Measurements from ENCODE around the gene MLLT3. TPM values are rescaled to one million over a fixed set of nuclear protein-coding genes. Genes with fewer than 3 reads are reported as not detected.
A peak's percentile ranks its signal among the peaks of the same experiment; 100 is the strongest.

Gene MLLT3
- total and polyA plus RNA-seq, 7 experiments from 2014 or later, result 40.9 to 85.3 (median 64.8) TPM

- no peak overlapping the region for H3K4me3 ChIP-seq (ENCODE audit: low read length)
- ChIA-PET CTCF (interaction anchor here (0.5 kb wide), 1 partner anchor 555 kb away, joined by 3 read pairs; no protein-coding TSS in a partner anchor), POLR2A (interaction anchor here (0.6 kb wide), 1 partner anchor 1273 kb away, joined by 3 read pairs; no protein-coding TSS in a partner anchor)
- peaks cover 0 to 22% of the 10 kb centered on the region in 2 donors for H3K4me1 ChIP-seq (ENCODE audit: control insufficient read depth in 2 of 2, insufficient read depth in 2 of 2, low read length in 2 of 2)
- no peaks in the 10 kb centered on the region for H3K27me3 ChIP-seq (ENCODE audit: control insufficient read depth in 2 of 2, insufficient read depth in 2 of 2, low read length in 2 of 2)
- Mint-ChIP-seq H3K36me3 (peaks cover 0 to 7% (median 4%) of the 10 kb centered on the region in 5 donors), H3K4me3 (no peak overlapping the region), H3K9me3 (peaks cover 0 to 4% (median 0%) of the 10 kb centered on the region in 11 donors), H3K27me3 (no peaks in the 10 kb centered on the region), H3K27ac (no peak overlapping the region), H3K4me1 (peaks cover 31 to 89% (median 80%) of the 10 kb centered on the region in 7 donors)
- DNase-seq (no peak), ATAC-seq (no peak)
- no peaks in the 10 kb centered on the region for H3K36me3 ChIP-seq (ENCODE audit: control insufficient read depth in 2 of 3, insufficient read depth in 3 of 3, low read length in 3 of 3)
- no peak overlapping the region for H3K27ac ChIP-seq (ENCODE audit: low read depth, low read length)
- intact Hi-C loops (cut with micrococcal nuclease), result loop anchor here in 1 of 2 donors (2.0 kb wide), 1 partner anchor 13 kb away; no protein-coding TSS in a partner anchor
- H3K9me3 ChIP-seq (ENCODE audit: control insufficient read depth in 2 of 3, low read length in 3 of 3), result no peaks in the 10 kb centered on the region
Measured at GRCh38 chr9:20463823-20464222, 158.5 kb downstream of the MLLT3 start.

GRCh38 chr9:20462410-20462809, 159.9 kb downstream of the MLLT3 start:
- Mint-ChIP-seq H3K4me1 (peaks cover 43 to 89% (median 81%) of the 10 kb centered on the region in 7 donors), H3K27me3 (no peaks in the 10 kb centered on the region), H3K9me3 (peaks cover 0 to 4% (median 0%) of the 10 kb centered on the region in 11 donors), H3K4me3 (peak overlapping the region in 3 of 10 donors; percentile 16 to 31 (median 17)), H3K36me3 (peaks cover 0 to 10% (median 6%) of the 10 kb centered on the region in 5 donors), H3K27ac (peak overlapping the region in 1 of 9 donors; percentile 3)
- Histone ChIP-seq H3K4me3 (ENCODE audit: low read length) (no peak overlapping the region), H3K9me3 (ENCODE audit: control insufficient read depth in 2 of 3, low read length in 3 of 3) (no peaks in the 10 kb centered on the region), H3K27me3 (ENCODE audit: control insufficient read depth in 2 of 2, insufficient read depth in 2 of 2, low read length in 2 of 2) (no peaks in the 10 kb centered on the region), H3K27ac (ENCODE audit: low read depth, low read length) (no peak overlapping the region), H3K4me1 (ENCODE audit: control insufficient read depth in 2 of 2, insufficient read depth in 2 of 2, low read length in 2 of 2) (peaks cover 0 to 31% of the 10 kb centered on the region in 2 donors), H3K36me3 (ENCODE audit: control insufficient read depth in 2 of 3, insufficient read depth in 3 of 3, low read length in 3 of 3) (no peaks in the 10 kb centered on the region)
- intact Hi-C loops (cut with micrococcal nuclease), result no loop called here
- CTCF ChIA-PET, result no interaction called here
- POLR2A ChIA-PET, result interaction anchor here (0.6 to 1.4 kb wide), 2 partner anchors 160 to 653 kb away, joined by 3 to 5 read pairs; partner anchors contain the start of gene MLLT3
- ATAC-seq, result no peak
- no peak for DNase-seq

GRCh38 chr9:20447291-20447690, 175.0 kb downstream of the MLLT3 start:
- intact Hi-C loops (cut with micrococcal nuclease), result no loop called here
- no peaks in the 10 kb centered on the region for H3K27me3 ChIP-seq (ENCODE audit: control insufficient read depth in 2 of 2, insufficient read depth in 2 of 2, low read length in 2 of 2)
- ATAC-seq (no peak), DNase-seq (no peak)
- H3K4me1 ChIP-seq (ENCODE audit: control insufficient read depth in 2 of 2, insufficient read depth in 2 of 2, low read length in 2 of 2), result peaks cover 0 to 8% of the 10 kb centered on the region in 2 donors
- POLR2A ChIA-PET, result interaction anchor here (0.5 kb wide), 1 partner anchor 18 kb away, joined by 3 read pairs; no protein-coding TSS in a partner anchor
- H3K9me3 ChIP-seq (ENCODE audit: control insufficient read depth in 2 of 3, low read length in 3 of 3), result no peaks in the 10 kb centered on the region
- H3K36me3 Mint-ChIP-seq, result peaks cover 0 to 16% (median 10%) of the 10 kb centered on the region in 5 donors
- no peak overlapping the region for H3K4me3 ChIP-seq (ENCODE audit: low read length)
- no peak overlapping the region for H3K27ac ChIP-seq (ENCODE audit: low read depth, low read length)
- H3K27ac Mint-ChIP-seq, result no peak overlapping the region
- CTCF ChIA-PET, result no interaction called here
- no peaks in the 10 kb centered on the region for H3K27me3 Mint-ChIP-seq
- no peak overlapping the region for H3K4me3 Mint-ChIP-seq
- no peaks in the 10 kb centered on the region for H3K36me3 ChIP-seq (ENCODE audit: control insufficient read depth in 2 of 3, insufficient read depth in 3 of 3, low read length in 3 of 3)
- peaks cover 14 to 56% (median 35%) of the 10 kb centered on the region in 7 donors for H3K4me1 Mint-ChIP-seq
- H3K9me3 Mint-ChIP-seq, result no peaks in the 10 kb centered on the region

GRCh38 chr9:20446248-20446647, 176.1 kb downstream of the MLLT3 start:
- peaks cover 0 to 9% of the 10 kb centered on the region in 2 donors for H3K4me1 ChIP-seq (ENCODE audit: control insufficient read depth in 2 of 2, insufficient read depth in 2 of 2, low read length in 2 of 2)
- H3K9me3 ChIP-seq (ENCODE audit: control insufficient read depth in 2 of 3, low read length in 3 of 3), result no peaks in the 10 kb centered on the region
- Mint-ChIP-seq H3K9me3 (no peaks in the 10 kb centered on the region), H3K4me1 (peaks cover 16 to 59% (median 36%) of the 10 kb centered on the region in 7 donors), H3K27me3 (no peaks in the 10 kb centered on the region), H3K4me3 (no peak overlapping the region), H3K36me3 (peaks cover 0 to 14% (median 7%) of the 10 kb centered on the region in 5 donors), H3K27ac (peak overlapping the region in 1 of 9 donors; percentile 11)
- no peak overlapping the region for H3K4me3 ChIP-seq (ENCODE audit: low read length)
- DNase-seq (no peak), ATAC-seq (no peak)
- no peaks in the 10 kb centered on the region for H3K27me3 ChIP-seq (ENCODE audit: control insufficient read depth in 2 of 2, insufficient read depth in 2 of 2, low read length in 2 of 2)
- no peaks in the 10 kb centered on the region for H3K36me3 ChIP-seq (ENCODE audit: control insufficient read depth in 2 of 3, insufficient read depth in 3 of 3, low read length in 3 of 3)
- POLR2A ChIA-PET, result no interaction called here
- intact Hi-C loops (cut with micrococcal nuclease), result no loop called here
- H3K27ac ChIP-seq (ENCODE audit: low read depth, low read length), result no peak overlapping the region
- CTCF ChIA-PET, result no interaction called here

GRCh38 chr9:20442461-20443319, 179.6 kb downstream of the MLLT3 start:
- Mint-ChIP-seq H3K4me3 (peak overlapping the region in 7 of 10 donors; percentile 11 to 64 (median 37)), H3K27ac (peak overlapping the region in 6 of 9 donors; percentile 8 to 79 (median 60)), H3K36me3 (peaks cover 0 to 31% (median 18%) of the 10 kb centered on the region in 5 donors), H3K4me1 (peaks cover 23 to 80% (median 60%) of the 10 kb centered on the region in 7 donors), H3K27me3 (no peaks in the 10 kb centered on the region), H3K9me3 (peaks cover 0 to 1% (median 0%) of the 10 kb centered on the region in 11 donors)
- intact Hi-C loops (cut with micrococcal nuclease), result no loop called here
- H3K27me3 ChIP-seq (ENCODE audit: control insufficient read depth in 2 of 2, insufficient read depth in 2 of 2, low read length in 2 of 2), result no peaks in the 10 kb centered on the region
- H3K36me3 ChIP-seq (ENCODE audit: control insufficient read depth in 2 of 3, insufficient read depth in 3 of 3, low read length in 3 of 3), result no peaks in the 10 kb centered on the region
- no peak overlapping the region for H3K4me3 ChIP-seq (ENCODE audit: low read length)
- no peaks in the 10 kb centered on the region for H3K9me3 ChIP-seq (ENCODE audit: control insufficient read depth in 2 of 3, low read length in 3 of 3)
- ATAC-seq, result no peak
- DNase-seq, result no peak
- ChIA-PET POLR2A (no interaction called here), CTCF (no interaction called here)
- H3K4me1 ChIP-seq (ENCODE audit: control insufficient read depth in 2 of 2, insufficient read depth in 2 of 2, low read length in 2 of 2), result peaks cover 0 to 9% of the 10 kb centered on the region in 2 donors
- H3K27ac ChIP-seq (ENCODE audit: low read depth, low read length), result no peak overlapping the region

- Mint-ChIP-seq H3K27ac (peak overlapping the region in 5 of 9 donors; percentile 11 to 50 (median 14)), H3K27me3 (no peaks in the 10 kb centered on the region), H3K4me3 (peak overlapping the region in 8 of 10 donors; percentile 4 to 64 (median 34)), H3K36me3 (peaks cover 0 to 32% (median 18%) of the 10 kb centered on the region in 5 donors), H3K9me3 (peaks cover 0 to 1% (median 0%) of the 10 kb centered on the region in 11 donors), H3K4me1 (peaks cover 23 to 79% (median 65%) of the 10 kb centered on the region in 7 donors)
- Histone ChIP-seq H3K27ac (ENCODE audit: low read depth, low read length) (no peak overlapping the region), H3K36me3 (ENCODE audit: control insufficient read depth in 2 of 3, insufficient read depth in 3 of 3, low read length in 3 of 3) (no peaks in the 10 kb centered on the region), H3K27me3 (ENCODE audit: control insufficient read depth in 2 of 2, insufficient read depth in 2 of 2, low read length in 2 of 2) (no peaks in the 10 kb centered on the region), H3K9me3 (ENCODE audit: control insufficient read depth in 2 of 3, low read length in 3 of 3) (no peaks in the 10 kb centered on the region), H3K4me3 (ENCODE audit: low read length) (no peak overlapping the region), H3K4me1 (ENCODE audit: control insufficient read depth in 2 of 2, insufficient read depth in 2 of 2, low read length in 2 of 2) (peaks cover 0 to 9% of the 10 kb centered on the region in 2 donors)
- ChIA-PET POLR2A (no interaction called here), CTCF (no interaction called here)
- ATAC-seq (no peak), DNase-seq (no peak)
- intact Hi-C loops (cut with micrococcal nuclease), result loop anchor here in 1 of 2 donors (2.0 kb wide), 1 partner anchor 17 kb away; no protein-coding TSS in a partner anchor
Measured at GRCh38 chr9:20441711-20442423, 180.4 kb downstream of the MLLT3 start.
